Ovary (tissue), 3 donors: Measurements from ENCODE around the gene HMCES.

Experiments used
- POLR2A ChIP-seq: fragments of 450-650 bp; IDR thresholded peaks from one replicate; pipeline ENCODE4 v1.6.1; 2017; ENCODE audit warnings: antibody characterized with exemption, mild to moderate bottlenecking, moderate library complexity
- TF ChIP-seq, protein P1 (sequence below), 3 donors: fragments of 450-650 bp in 2 of 3; fragments of 200-600 bp in 1 of 3; IDR thresholded peaks; one replicate each; pipeline versions ENCODE4 v1.5.1 to v1.8.0; 2016 to 2022; ENCODE audit warnings: antibody characterized with exemption in 3 of 3, mild to moderate bottlenecking in 1 of 3
- donor health status: DM: no; HTN: no; CAD: no.

DNA sequence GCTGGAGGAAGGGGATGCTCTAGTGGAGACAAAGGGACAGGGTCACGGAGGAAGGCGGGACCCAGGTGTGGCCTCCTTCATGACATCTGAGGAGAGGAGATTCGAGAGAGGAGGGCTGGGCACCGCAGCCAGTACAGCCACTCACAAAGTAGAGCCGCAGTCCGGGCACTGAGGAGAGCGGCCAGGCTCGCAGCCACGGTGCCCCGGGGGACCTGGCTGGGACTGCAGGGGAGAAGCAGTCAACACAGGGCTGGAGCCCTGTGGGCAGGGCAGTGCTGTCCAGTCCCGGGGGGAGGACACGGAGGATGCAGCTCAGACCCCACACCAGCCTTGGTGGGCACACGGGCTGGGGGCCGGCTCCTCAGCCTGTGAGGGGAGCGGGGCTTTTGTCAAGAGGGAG lies 40.3 kb downstream of the HMCES start:
- TF ChIP-seq, protein P1, sequence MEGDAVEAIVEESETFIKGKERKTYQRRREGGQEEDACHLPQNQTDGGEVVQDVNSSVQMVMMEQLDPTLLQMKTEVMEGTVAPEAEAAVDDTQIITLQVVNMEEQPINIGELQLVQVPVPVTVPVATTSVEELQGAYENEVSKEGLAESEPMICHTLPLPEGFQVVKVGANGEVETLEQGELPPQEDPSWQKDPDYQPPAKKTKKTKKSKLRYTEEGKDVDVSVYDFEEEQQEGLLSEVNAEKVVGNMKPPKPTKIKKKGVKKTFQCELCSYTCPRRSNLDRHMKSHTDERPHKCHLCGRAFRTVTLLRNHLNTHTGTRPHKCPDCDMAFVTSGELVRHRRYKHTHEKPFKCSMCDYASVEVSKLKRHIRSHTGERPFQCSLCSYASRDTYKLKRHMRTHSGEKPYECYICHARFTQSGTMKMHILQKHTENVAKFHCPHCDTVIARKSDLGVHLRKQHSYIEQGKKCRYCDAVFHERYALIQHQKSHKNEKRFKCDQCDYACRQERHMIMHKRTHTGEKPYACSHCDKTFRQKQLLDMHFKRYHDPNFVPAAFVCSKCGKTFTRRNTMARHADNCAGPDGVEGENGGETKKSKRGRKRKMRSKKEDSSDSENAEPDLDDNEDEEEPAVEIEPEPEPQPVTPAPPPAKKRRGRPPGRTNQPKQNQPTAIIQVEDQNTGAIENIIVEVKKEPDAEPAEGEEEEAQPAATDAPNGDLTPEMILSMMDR (IDR thresholded peaks at IDR 0.05): no peak
- TF ChIP-seq POLR2A: no peak
